HL-60 (cell line): ENCODE data around the gene FAHD2A.

Source experiments
- GABPA ChIP-seq: IDR thresholded peaks from 2 replicates; pipeline ENCODE4 v1.6.1; 2012; ENCODE audit warnings: low read depth
- POLR2AphosphoS5 ChIP-seq: IDR thresholded peaks from 2 replicates; pipeline ENCODE4 v1.6.1; 2012; ENCODE audit warnings: low read depth
- TF ChIP-seq, protein P1 (sequence below): IDR thresholded peaks from one replicate; pipeline ENCODE4 v1.5.1; 2011; ENCODE audit warnings: low read length, control low read depth, inconsistent platforms; ENCODE audit not compliant: insufficient read depth
- TF ChIP-seq, protein P2 (sequence below): IDR thresholded peaks from 2 replicates; pipeline ENCODE4 v1.6.1; 2012; ENCODE audit warnings: low read depth; ENCODE audit not compliant: insufficient replicate concordance

DNA sequence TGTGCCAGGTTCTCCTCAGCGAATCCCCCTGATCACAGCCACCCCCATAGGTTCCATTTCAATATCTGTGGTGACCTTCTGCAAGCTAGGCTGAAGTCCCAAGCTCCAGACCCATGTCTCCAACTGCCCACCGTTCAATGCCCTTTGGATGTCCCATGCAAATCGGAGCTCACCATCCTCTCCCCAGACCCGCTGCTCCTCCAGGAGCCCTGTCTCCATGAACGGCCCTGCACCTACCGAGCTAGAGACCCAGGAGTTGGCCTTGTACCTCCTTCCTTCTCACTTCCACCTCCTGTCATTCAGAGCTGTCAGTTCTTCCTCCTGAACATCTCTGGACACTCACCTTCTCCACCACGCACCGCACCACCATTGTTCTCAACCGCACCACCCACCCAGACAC is 1.0 kb upstream of the FAHD2A start:
- TF ChIP-seq, protein P1, sequence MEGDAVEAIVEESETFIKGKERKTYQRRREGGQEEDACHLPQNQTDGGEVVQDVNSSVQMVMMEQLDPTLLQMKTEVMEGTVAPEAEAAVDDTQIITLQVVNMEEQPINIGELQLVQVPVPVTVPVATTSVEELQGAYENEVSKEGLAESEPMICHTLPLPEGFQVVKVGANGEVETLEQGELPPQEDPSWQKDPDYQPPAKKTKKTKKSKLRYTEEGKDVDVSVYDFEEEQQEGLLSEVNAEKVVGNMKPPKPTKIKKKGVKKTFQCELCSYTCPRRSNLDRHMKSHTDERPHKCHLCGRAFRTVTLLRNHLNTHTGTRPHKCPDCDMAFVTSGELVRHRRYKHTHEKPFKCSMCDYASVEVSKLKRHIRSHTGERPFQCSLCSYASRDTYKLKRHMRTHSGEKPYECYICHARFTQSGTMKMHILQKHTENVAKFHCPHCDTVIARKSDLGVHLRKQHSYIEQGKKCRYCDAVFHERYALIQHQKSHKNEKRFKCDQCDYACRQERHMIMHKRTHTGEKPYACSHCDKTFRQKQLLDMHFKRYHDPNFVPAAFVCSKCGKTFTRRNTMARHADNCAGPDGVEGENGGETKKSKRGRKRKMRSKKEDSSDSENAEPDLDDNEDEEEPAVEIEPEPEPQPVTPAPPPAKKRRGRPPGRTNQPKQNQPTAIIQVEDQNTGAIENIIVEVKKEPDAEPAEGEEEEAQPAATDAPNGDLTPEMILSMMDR = no peak
- TF ChIP-seq, protein P2, sequence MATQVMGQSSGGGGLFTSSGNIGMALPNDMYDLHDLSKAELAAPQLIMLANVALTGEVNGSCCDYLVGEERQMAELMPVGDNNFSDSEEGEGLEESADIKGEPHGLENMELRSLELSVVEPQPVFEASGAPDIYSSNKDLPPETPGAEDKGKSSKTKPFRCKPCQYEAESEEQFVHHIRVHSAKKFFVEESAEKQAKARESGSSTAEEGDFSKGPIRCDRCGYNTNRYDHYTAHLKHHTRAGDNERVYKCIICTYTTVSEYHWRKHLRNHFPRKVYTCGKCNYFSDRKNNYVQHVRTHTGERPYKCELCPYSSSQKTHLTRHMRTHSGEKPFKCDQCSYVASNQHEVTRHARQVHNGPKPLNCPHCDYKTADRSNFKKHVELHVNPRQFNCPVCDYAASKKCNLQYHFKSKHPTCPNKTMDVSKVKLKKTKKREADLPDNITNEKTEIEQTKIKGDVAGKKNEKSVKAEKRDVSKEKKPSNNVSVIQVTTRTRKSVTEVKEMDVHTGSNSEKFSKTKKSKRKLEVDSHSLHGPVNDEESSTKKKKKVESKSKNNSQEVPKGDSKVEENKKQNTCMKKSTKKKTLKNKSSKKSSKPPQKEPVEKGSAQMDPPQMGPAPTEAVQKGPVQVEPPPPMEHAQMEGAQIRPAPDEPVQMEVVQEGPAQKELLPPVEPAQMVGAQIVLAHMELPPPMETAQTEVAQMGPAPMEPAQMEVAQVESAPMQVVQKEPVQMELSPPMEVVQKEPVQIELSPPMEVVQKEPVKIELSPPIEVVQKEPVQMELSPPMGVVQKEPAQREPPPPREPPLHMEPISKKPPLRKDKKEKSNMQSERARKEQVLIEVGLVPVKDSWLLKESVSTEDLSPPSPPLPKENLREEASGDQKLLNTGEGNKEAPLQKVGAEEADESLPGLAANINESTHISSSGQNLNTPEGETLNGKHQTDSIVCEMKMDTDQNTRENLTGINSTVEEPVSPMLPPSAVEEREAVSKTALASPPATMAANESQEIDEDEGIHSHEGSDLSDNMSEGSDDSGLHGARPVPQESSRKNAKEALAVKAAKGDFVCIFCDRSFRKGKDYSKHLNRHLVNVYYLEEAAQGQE = no peak
- TF ChIP-seq POLR2AphosphoS5 (no peak), GABPA (no peak)
